Activated CD8-positive, alpha-beta memory T cell treated with anti-CD3 and anti-CD28 coated beads, Interleukin-2, amount 10 ng/mL, durations not matched to agents 7 days and 5 days (primary cell): ENCODE results near the gene ACTRT2. TPM values are rescaled to one million over a fixed set of nuclear protein-coding genes. Genes with fewer than 3 reads are reported as not detected.

Experiments used
- ATAC-seq: fragments of 150-1000 bp; cut with Tn5 transposase; one replicate; pipeline ENCODE4 v1.10.0; 2021; ENCODE audit warnings: moderate library complexity
- CTCF ChIA-PET: fragments of 350-600 bp; sonication (Branson Sonifier 250); formaldehyde crosslinking; loops from one replicate; lab custom pipeline; 2021; ENCODE audit warnings: antibody characterized with exemption; lab: Charles Lee
- DNase-seq: peaks from one replicate; pipeline ENCODE4 v3.0.0-alpha.2; 2020
- H3K27ac Mint-ChIP-seq: one replicate; pipeline ENCODE4 v1.8.0; 2021; ENCODE audit warnings: mild to moderate bottlenecking, mixed read lengths
- H3K27me3 Mint-ChIP-seq: one replicate; pipeline ENCODE4 v1.8.0; 2021; ENCODE audit warnings: mixed read lengths
- H3K36me3 Mint-ChIP-seq: one replicate; pipeline ENCODE4 v1.8.0; 2021; ENCODE audit warnings: mild to moderate bottlenecking, mixed read lengths
- H3K4me1 Mint-ChIP-seq: one replicate; pipeline ENCODE4 v1.8.0; 2021; ENCODE audit warnings: mixed read lengths
- H3K4me3 Mint-ChIP-seq: one replicate; pipeline ENCODE4 v1.8.0; 2021; ENCODE audit warnings: mild to moderate bottlenecking, moderate library complexity, mixed read lengths
- H3K9me3 Mint-ChIP-seq: one replicate; pipeline ENCODE4 v1.8.0; 2022; ENCODE audit warnings: low read depth, mixed read lengths
- total RNA-seq, 2 experiments: library from RNA; stranded (reverse); gene quantifications; one replicate each; pipeline ENCODE4 v1.2.3, GENCODE V29; 2021

The ACTRT2 gene
- total RNA-seq, 2 experiments from 2014 or later: not detected

DNA sequence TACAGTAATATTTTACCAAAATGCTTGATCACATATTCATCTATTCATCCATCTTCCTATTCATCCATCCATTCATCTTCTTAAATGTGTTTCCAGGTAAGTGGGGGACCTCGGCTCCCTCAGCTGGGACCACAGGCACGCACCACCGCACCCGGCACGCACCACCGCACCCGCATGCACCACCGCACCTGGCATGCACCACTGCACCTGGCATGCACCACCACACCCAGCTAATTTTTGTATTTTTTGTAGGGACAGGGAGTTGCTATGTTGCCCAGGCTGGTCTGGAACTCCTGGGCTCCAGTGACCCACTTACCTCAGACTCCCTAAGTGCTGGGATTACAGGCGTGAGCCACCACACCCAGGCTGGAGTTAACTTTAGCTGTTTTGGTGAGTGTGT, 21.2 kb downstream of the ACTRT2 start:
- H3K36me3 Mint-ChIP-seq: no peaks in the 10 kb centered on the region
- ATAC-seq (no peak), DNase-seq (no peak)
- H3K27me3 Mint-ChIP-seq: peaks cover 14% of the 10 kb centered on the region
- H3K27ac Mint-ChIP-seq: no peak overlapping the region
- no peaks in the 10 kb centered on the region for H3K4me1 Mint-ChIP-seq
- H3K9me3 Mint-ChIP-seq: no peaks in the 10 kb centered on the region
- no peak overlapping the region for H3K4me3 Mint-ChIP-seq
- CTCF ChIA-PET: no interaction called here

DNA sequence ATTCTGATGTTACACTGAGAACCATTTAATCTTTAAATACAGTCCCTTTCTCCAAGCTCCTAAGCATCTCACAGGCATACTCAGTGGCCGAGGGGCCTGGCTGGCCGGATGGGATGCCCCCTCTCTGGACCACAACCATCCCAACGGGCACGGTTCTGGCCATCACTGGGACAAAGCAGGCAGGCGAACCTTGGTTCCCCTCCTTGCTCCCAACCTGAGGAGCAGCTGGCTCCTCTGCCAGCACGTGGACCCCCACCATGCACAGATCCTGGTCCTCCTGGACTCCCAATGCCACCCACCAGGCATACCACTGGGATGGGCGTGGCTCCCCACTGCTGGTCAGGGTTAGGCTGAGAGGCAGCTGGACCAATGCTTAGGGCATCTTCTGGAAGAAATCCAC, 27.9 kb downstream of the ACTRT2 start:
- ATAC-seq: no peak
- H3K9me3 Mint-ChIP-seq: peaks cover 4% of the 10 kb centered on the region
- peaks cover 15% of the 10 kb centered on the region for H3K27me3 Mint-ChIP-seq

GRCh38 chr1:3049905-3050304, 28.6 kb downstream of the ACTRT2 start:
- DNase-seq (no peak), ATAC-seq (no peak)
- H3K9me3 Mint-ChIP-seq: peaks cover 4% of the 10 kb centered on the region
- H3K27ac Mint-ChIP-seq: no peak overlapping the region
- H3K4me1 Mint-ChIP-seq: no peaks in the 10 kb centered on the region
- H3K27me3 Mint-ChIP-seq: peaks cover 15% of the 10 kb centered on the region
- H3K36me3 Mint-ChIP-seq: peaks cover 3% of the 10 kb centered on the region
- CTCF ChIA-PET: no interaction called here
- H3K4me3 Mint-ChIP-seq: no peak overlapping the region

More for the DNA sequence above, 27.9 kb downstream of the ACTRT2 start:
- DNase-seq: no peak
- H3K4me1 Mint-ChIP-seq: no peaks in the 10 kb centered on the region
- no peak overlapping the region for H3K4me3 Mint-ChIP-seq
- no peak overlapping the region for H3K27ac Mint-ChIP-seq
- CTCF ChIA-PET: no interaction called here
- peaks cover 3% of the 10 kb centered on the region for H3K36me3 Mint-ChIP-seq

- Mint-ChIP-seq H3K4me3 (no peak overlapping the region), H3K36me3 (peaks cover 3% of the 10 kb centered on the region), H3K27ac (no peak overlapping the region), H3K9me3 (peaks cover 4% of the 10 kb centered on the region), H3K27me3 (peaks cover 15% of the 10 kb centered on the region), H3K4me1 (no peaks in the 10 kb centered on the region)
- ATAC-seq (no peak), DNase-seq (no peak)
- CTCF ChIA-PET: no interaction called here
These were observed 29.3 kb downstream of the ACTRT2 start for GRCh38 chr1:3050603-3051002.

GRCh38 chr1:3051270-3052268, 30.3 kb downstream of the ACTRT2 start:
- ATAC-seq (no peak), DNase-seq (no peak)
- CTCF ChIA-PET: no interaction called here
- H3K36me3 Mint-ChIP-seq: peaks cover 3% of the 10 kb centered on the region
- peak overlapping the region; percentile 20 for H3K27ac Mint-ChIP-seq
- no peak overlapping the region for H3K4me3 Mint-ChIP-seq
- H3K9me3 Mint-ChIP-seq: peaks cover 4% of the 10 kb centered on the region
- H3K4me1 Mint-ChIP-seq: no peaks in the 10 kb centered on the region
- peaks cover 11% of the 10 kb centered on the region for H3K27me3 Mint-ChIP-seq

GRCh38 chr1:3052501-3052900, 31.2 kb downstream of the ACTRT2 start:
- Mint-ChIP-seq H3K27me3 (peaks cover 5% of the 10 kb centered on the region), H3K36me3 (peaks cover 3% of the 10 kb centered on the region), H3K4me1 (no peaks in the 10 kb centered on the region), H3K4me3 (no peak overlapping the region), H3K27ac (no peak overlapping the region), H3K9me3 (peaks cover 4% of the 10 kb centered on the region)
- no peak for DNase-seq
- no peak for ATAC-seq
- CTCF ChIA-PET: no interaction called here

- Mint-ChIP-seq H3K4me1 (no peaks in the 10 kb centered on the region), H3K9me3 (peaks cover 4% of the 10 kb centered on the region)
- no peak for DNase-seq
These were observed 32.2 kb downstream of the ACTRT2 start for GRCh38 chr1:3053366-3053980.

GRCh38 chr1:3053986-3054385, 32.7 kb downstream of the ACTRT2 start:
- CTCF ChIA-PET: no interaction called here
- Mint-ChIP-seq H3K4me3 (no peak overlapping the region), H3K36me3 (peaks cover 3% of the 10 kb centered on the region), H3K27me3 (no peaks in the 10 kb centered on the region), H3K4me1 (no peaks in the 10 kb centered on the region), H3K9me3 (peaks cover 4% of the 10 kb centered on the region), H3K27ac (no peak overlapping the region)
- DNase-seq (no peak), ATAC-seq (no peak)

More at GRCh38 chr1:3053366-3053980, 32.2 kb downstream of the ACTRT2 start:
- no peak for ATAC-seq
- H3K36me3 Mint-ChIP-seq: peaks cover 3% of the 10 kb centered on the region
- no peak overlapping the region for H3K4me3 Mint-ChIP-seq
- peaks cover under 1% of the 10 kb centered on the region for H3K27me3 Mint-ChIP-seq
- CTCF ChIA-PET: no interaction called here
- no peak overlapping the region for H3K27ac Mint-ChIP-seq

GRCh38 chr1:3054474-3054873, 33.2 kb downstream of the ACTRT2 start:
- ATAC-seq (no peak), DNase-seq (no peak)
- Mint-ChIP-seq H3K4me1 (no peaks in the 10 kb centered on the region), H3K9me3 (peaks cover 4% of the 10 kb centered on the region), H3K36me3 (peaks cover 3% of the 10 kb centered on the region), H3K27me3 (no peaks in the 10 kb centered on the region), H3K4me3 (no peak overlapping the region), H3K27ac (no peak overlapping the region)
- CTCF ChIA-PET: no interaction called here

DNA sequence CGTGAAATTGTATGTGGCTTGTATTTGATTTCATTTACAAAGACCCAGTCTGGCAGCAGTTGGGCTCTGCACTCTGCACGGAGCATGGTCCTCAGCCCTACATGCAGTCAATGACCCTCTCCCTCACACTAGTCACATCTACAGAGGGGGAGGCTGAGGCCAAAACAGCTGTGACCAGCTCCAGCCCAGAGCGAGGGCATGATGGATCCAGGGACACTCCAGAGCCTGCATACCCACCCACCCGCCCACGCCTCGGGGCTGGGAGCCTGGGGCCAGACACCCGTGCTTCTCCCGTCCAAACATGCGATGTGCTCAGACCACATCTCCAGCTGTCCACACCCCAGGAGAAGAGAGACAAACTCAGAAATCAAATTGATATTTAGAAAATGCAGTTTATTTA, 33.8 kb downstream of the ACTRT2 start:
- ATAC-seq (no peak), DNase-seq (no peak)
- Mint-ChIP-seq H3K27me3 (no peaks in the 10 kb centered on the region), H3K36me3 (peaks cover 3% of the 10 kb centered on the region), H3K27ac (no peak overlapping the region), H3K9me3 (peaks cover 4% of the 10 kb centered on the region), H3K4me1 (no peaks in the 10 kb centered on the region), H3K4me3 (no peak overlapping the region)
- CTCF ChIA-PET: no interaction called here

DNA sequence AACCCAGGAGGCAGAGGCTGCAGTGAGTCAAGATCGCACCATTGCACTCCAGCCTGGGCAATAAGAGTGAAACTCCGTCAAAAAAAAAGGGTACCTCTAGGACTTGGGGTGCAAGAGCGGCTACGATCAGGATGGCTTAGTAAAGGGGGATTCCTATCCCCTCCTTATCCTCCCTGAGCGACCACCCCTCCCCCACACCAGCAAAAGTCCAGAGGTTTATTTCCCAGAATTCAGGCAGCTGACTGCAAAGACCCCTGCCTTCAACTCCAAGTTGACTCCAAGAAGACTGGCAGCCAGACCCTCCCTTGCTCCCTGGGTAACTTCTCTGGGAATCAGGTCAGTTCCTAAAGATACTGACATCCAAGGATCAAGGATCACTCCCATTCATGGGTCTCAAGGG, 35.4 kb downstream of the ACTRT2 start:
- ATAC-seq (no peak), DNase-seq (no peak)
- H3K4me1 Mint-ChIP-seq: no peaks in the 10 kb centered on the region
- no peak overlapping the region for H3K27ac Mint-ChIP-seq
- H3K4me3 Mint-ChIP-seq: no peak overlapping the region
- peaks cover 4% of the 10 kb centered on the region for H3K9me3 Mint-ChIP-seq
- no peaks in the 10 kb centered on the region for H3K27me3 Mint-ChIP-seq
- peaks cover 3% of the 10 kb centered on the region for H3K36me3 Mint-ChIP-seq
- CTCF ChIA-PET: no interaction called here

DNA sequence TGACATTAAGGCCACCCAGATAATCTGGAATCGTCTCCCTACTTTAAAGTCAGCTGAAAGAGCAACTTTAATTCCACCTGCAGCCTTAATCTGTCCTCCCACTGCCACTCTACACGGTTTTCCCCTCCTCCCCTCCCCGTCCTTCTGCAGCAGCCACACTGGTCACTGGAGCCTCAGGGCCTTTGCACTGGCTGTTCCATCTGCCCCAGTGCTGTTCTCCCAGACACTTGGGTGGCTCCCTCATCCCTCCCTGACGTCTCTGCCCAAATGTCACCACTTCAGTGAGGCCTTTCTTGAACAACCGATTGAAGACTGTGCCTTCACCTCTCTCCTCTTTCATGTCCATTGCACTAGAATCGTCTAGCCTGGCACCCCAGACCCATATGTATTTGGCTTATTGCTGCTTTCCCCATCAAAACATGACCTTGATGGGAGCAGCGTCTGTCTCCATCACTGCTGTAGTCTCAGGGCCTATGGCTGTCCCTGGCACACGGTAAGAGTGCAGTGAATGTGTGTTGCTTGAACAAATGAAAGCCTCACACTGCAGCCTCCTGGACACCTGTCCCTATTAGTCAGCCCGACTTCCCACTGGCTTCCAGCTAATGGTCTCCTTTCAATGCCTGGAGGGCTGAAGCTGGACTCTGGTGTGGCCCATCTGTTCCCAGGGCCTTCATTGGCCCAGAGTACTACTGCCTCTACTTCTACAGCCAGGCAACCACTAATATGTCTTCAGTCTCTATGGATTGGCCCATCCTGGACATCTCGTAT, 37.2 kb downstream of the ACTRT2 start:
- H3K4me1 Mint-ChIP-seq: no peaks in the 10 kb centered on the region
- H3K4me3 Mint-ChIP-seq: no peak overlapping the region
- H3K27me3 Mint-ChIP-seq: no peaks in the 10 kb centered on the region
- H3K27ac Mint-ChIP-seq: no peak overlapping the region
- H3K9me3 Mint-ChIP-seq: no peaks in the 10 kb centered on the region
- H3K36me3 Mint-ChIP-seq: no peaks in the 10 kb centered on the region
- CTCF ChIA-PET: no interaction called here
- DNase-seq: no peak
- no peak for ATAC-seq

- no peak overlapping the region for H3K4me3 Mint-ChIP-seq
- DNase-seq: no peak
- CTCF ChIA-PET: no interaction called here
- no peak overlapping the region for H3K27ac Mint-ChIP-seq
- no peaks in the 10 kb centered on the region for H3K27me3 Mint-ChIP-seq
- H3K9me3 Mint-ChIP-seq: no peaks in the 10 kb centered on the region
- ATAC-seq: no peak
- no peaks in the 10 kb centered on the region for H3K4me1 Mint-ChIP-seq
- H3K36me3 Mint-ChIP-seq: no peaks in the 10 kb centered on the region
These were observed 38.9 kb downstream of the ACTRT2 start for GRCh38 chr1:3060127-3060526.
